DND-41 (cell line): ENCODE results near the gene CPSF4L.

Source experiments
- CTCF ChIP-seq: IDR thresholded peaks from 2 replicates; pipeline ENCODE4 v1.5.1; 2012; ENCODE audit warnings: borderline replicate concordance, low read length, moderate library complexity, mild to moderate bottlenecking; ENCODE audit not compliant: poor library complexity, severe bottlenecking; ENCODE audit errors: extremely low read depth
- EZH2 ChIP-seq: IDR thresholded peaks from 3 replicates; pipeline ENCODE4 v1.6.1; 2012; ENCODE audit warnings: borderline replicate concordance, low read depth, mild to moderate bottlenecking, moderate library complexity, low read length, inconsistent platforms; ENCODE audit not compliant: severe bottlenecking

- TF ChIP-seq CTCF, result no peak
- no peak for TF ChIP-seq EZH2
Observed at GRCh38 chr17:73282629-73283028, 20.9 kb upstream of the CPSF4L start.
